AG04450 (cell line): Measurements from ENCODE around the gene NOL7. TPM values are rescaled to one million over a fixed set of nuclear protein-coding genes. Genes with fewer than 3 reads are reported as not detected.

Source experiments
- CTCF ChIA-PET: fragments of 300-600, 350-600 bp; formaldehyde crosslinking; extraction: SDS; loops from one replicate; lab custom pipeline; 2022; ENCODE audit warnings: antibody characterized with exemption, inconsistent platforms; lab: Charles Lee
- POLR2A ChIA-PET: fragments of 350-600 bp; formaldehyde crosslinking; extraction: SDS; loops from one replicate; lab custom pipeline; 2021; ENCODE audit warnings: antibody characterized with exemption, inconsistent platforms; lab: Yijun Ruan, JAX
- DNase-seq: peaks from one replicate; pipeline ENCODE4 v3.0.0-alpha.2; 2011; ENCODE audit warnings: low read depth, low spot score
- H3K27ac ChIP-seq: one replicate; pipeline ENCODE4 v1.5.1; 2012; ENCODE audit warnings: low read depth, low read length, control low read depth
- H3K27me3 ChIP-seq: one replicate; pipeline ENCODE4 v1.6.0; 2012; ENCODE audit warnings: low read length; ENCODE audit not compliant: control insufficient read depth, insufficient read depth
- H3K4me3 ChIP-seq: 2 replicates; pipeline ENCODE4 v1.5.1; 2011; ENCODE audit warnings: mild to moderate bottlenecking, low read depth, low read length, control low read depth
- H3K9me3 ChIP-seq: 2 replicates; pipeline ENCODE4 v1.5.1; 2012; ENCODE audit warnings: low read length; ENCODE audit not compliant: control insufficient read depth, insufficient read depth
- polyA plus RNA-seq: library from polyadenylated mRNA; depleted of rRNA; stranded (reverse); fragments of >200 nt; gene quantifications from 2 replicates; pipeline ENCODE4 v1.2.3, GENCODE V29; 2011
- TF ChIP-seq, protein P1 (sequence below): IDR thresholded peaks from 2 replicates; pipeline ENCODE4 v1.5.1; 2011; ENCODE audit warnings: low read depth, low read length, control low read depth, inconsistent platforms

The NOL7 gene
- polyA plus RNA-seq, 1 experiment, result 46.6 TPM

DNA sequence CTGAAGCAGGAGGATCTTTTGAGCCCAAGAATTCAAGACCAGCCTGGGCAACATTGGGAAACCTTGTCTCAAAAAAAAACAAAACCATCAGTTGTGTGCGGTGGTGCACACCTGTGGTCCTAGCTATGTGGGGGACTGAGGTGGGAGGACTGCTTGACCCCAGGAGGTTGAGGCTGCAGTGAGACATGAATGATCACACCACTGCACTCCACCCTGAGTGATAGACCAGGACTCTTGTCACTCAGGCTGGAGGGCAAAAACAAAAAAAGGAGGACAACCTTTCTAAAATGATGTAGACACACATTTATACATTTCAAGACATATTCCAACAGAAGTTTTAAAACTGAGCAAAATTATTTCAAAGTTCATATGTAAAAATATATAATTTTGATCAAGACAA is 45.1 kb downstream of the NOL7 start:
- H3K27ac ChIP-seq, result no peak overlapping the region
- H3K4me3 ChIP-seq, result no peak overlapping the region
- no peaks in the 10 kb centered on the region for H3K27me3 ChIP-seq
- DNase-seq, result no peak
- ChIA-PET CTCF (interaction anchor here (0.6 to 1.0 kb wide), 3 partner anchors 11 to 325 kb away, joined by 3 to 4 read pairs (median 3); no protein-coding TSS in a partner anchor), POLR2A (no interaction called here)
- TF ChIP-seq, protein P1, sequence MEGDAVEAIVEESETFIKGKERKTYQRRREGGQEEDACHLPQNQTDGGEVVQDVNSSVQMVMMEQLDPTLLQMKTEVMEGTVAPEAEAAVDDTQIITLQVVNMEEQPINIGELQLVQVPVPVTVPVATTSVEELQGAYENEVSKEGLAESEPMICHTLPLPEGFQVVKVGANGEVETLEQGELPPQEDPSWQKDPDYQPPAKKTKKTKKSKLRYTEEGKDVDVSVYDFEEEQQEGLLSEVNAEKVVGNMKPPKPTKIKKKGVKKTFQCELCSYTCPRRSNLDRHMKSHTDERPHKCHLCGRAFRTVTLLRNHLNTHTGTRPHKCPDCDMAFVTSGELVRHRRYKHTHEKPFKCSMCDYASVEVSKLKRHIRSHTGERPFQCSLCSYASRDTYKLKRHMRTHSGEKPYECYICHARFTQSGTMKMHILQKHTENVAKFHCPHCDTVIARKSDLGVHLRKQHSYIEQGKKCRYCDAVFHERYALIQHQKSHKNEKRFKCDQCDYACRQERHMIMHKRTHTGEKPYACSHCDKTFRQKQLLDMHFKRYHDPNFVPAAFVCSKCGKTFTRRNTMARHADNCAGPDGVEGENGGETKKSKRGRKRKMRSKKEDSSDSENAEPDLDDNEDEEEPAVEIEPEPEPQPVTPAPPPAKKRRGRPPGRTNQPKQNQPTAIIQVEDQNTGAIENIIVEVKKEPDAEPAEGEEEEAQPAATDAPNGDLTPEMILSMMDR, result no peak
- no peaks in the 10 kb centered on the region for H3K9me3 ChIP-seq

DNA sequence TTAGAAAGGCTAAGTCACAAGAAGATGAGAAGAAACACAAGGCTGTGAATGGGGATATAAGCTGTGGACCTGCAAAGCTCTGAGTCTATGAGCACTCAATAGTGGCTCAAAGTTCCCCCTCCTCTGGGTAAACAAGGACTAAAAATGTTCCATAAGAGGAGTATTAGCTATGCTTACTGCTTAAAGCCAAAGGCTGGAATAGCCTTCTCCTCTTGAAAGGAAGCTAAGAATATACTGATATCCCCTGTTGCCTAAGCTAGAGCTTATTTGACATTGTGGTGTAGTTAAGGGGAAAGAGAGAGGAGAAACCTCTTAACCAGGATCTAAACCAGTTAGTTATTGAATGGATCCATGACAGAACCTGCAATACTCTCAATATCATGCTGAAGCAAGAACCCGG is 45.8 kb downstream of the NOL7 start:
- H3K4me3 ChIP-seq, result no peak overlapping the region
- H3K27me3 ChIP-seq, result no peaks in the 10 kb centered on the region
- no peak overlapping the region for H3K27ac ChIP-seq
- DNase-seq, result no peak
- TF ChIP-seq, protein P1, result no peak
- no peaks in the 10 kb centered on the region for H3K9me3 ChIP-seq
- ChIA-PET POLR2A (no interaction called here), CTCF (interaction anchor here (0.6 to 1.0 kb wide), 2 partner anchors 34 to 326 kb away, joined by 3 to 4 read pairs; no protein-coding TSS in a partner anchor)

DNA sequence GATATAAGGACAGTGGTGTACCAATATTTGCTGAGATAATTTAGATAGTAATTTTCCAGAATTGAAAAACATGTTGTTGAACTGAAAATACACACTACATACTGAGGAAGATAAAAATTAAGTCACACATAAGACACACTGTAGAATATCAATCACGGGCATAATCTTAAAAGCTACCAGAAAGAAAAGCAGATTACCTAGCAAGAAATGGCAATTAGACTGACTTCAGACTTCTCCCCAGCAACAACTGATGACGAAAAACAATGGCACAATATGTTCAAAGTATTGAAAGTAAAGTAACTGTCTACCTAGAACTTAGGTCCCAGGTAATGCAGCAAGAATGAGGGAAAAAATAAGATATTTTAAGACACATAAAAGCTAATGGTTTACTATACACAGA is 46.5 kb downstream of the NOL7 start:
- CTCF ChIA-PET, result no interaction called here
- H3K27ac ChIP-seq, result no peak overlapping the region
- H3K9me3 ChIP-seq, result no peaks in the 10 kb centered on the region
- H3K27me3 ChIP-seq, result no peaks in the 10 kb centered on the region
- no peak overlapping the region for H3K4me3 ChIP-seq
- POLR2A ChIA-PET, result no interaction called here
- TF ChIP-seq, protein P1, result no peak
- no peak for DNase-seq

DNA sequence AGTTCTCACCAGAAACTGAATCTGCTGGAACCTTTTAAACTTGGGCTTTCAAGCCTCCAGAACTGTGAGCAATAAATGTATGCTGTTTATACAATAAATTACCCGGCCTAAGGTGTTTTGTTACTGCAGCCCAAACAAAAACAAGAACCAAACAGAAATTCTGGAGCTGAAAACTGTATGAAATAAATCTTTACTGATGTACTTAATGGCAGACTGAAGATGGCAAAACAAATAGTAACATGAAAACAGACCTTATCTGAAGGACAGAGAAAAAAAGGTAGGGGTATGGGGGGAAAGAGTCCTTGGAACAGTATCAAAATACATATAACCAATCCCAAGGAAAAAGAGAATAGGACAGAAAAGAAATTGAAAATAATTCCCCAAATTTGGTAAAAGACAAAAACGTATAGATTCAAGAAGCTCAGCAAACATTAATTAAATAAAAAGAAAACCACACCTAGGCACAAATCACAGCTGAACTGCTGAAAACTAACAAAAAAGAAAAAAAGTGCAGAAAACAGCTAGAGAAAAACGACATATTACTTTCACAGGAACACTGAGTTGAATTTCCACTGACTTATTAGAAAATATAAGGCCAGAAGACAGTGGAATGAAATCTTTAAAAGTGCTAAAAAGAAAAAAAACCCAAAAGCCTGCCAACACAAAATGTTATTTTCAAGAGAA is 47.7 kb downstream of the NOL7 start:
- no peak for DNase-seq
- H3K4me3 ChIP-seq, result no peak overlapping the region
- no peaks in the 10 kb centered on the region for H3K27me3 ChIP-seq
- POLR2A ChIA-PET, result no interaction called here
- TF ChIP-seq, protein P1, result no peak
- H3K27ac ChIP-seq, result no peak overlapping the region
- no peaks in the 10 kb centered on the region for H3K9me3 ChIP-seq
- CTCF ChIA-PET, result no interaction called here

DNA sequence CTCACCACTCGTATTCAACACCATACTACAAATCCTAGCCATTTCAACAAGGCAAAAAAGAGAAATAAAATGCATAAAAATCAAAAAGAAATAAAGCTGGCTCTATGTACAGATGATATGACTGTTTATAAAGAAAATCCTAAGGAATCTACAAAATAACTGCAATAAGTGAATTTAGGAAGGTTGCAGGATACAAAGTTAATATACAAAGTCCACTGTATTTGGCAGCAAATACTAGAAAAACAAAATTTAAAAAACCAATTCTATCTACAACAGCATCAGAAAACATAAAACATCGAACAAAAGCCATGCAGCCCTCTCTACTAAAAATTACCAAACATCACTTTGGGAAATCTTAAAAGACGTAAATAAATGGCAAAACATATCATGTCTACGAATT is 48.9 kb downstream of the NOL7 start:
- no peaks in the 10 kb centered on the region for H3K27me3 ChIP-seq
- no peak for DNase-seq
- H3K9me3 ChIP-seq, result no peaks in the 10 kb centered on the region
- no peak overlapping the region for H3K27ac ChIP-seq
- TF ChIP-seq, protein P1, result no peak
- CTCF ChIA-PET, result no interaction called here
- POLR2A ChIA-PET, result interaction anchor here (0.8 to 0.9 kb wide), 2 partner anchors 32 to 49 kb away, joined by 3 read pairs; partner anchors contain the start of gene NOL7
- no peak overlapping the region for H3K4me3 ChIP-seq
